GM18867 (cell line): ENCODE results near the gene B4GALNT3.

Source experiments
- ATAC-seq: cut with Tn5 transposase; IDR thresholded peaks from one replicate; pipeline ENCODE4 v1.9.1; 2021; ENCODE audit warnings: mild to moderate bottlenecking, moderate library complexity; ENCODE audit not compliant: unreplicated experiment

B4GALNT3 gene

GRCh38 chr12:536751-537245 is 77.1 kb downstream of the B4GALNT3 start:
- no peak for ATAC-seq

- no peak for ATAC-seq
Observed at GRCh38 chr12:537772-538171, 78.0 kb downstream of the B4GALNT3 start.

- ATAC-seq: no peak
Observed at GRCh38 chr12:538731-539539, 79.2 kb downstream of the B4GALNT3 start.

- no peak for ATAC-seq
Observed at GRCh38 chr12:539540-540310, 80.0 kb downstream of the B4GALNT3 start.

GRCh38 chr12:541676-542324 is 82.1 kb downstream of the B4GALNT3 start:
- ATAC-seq: no peak

GRCh38 chr12:542395-543113 is 82.8 kb downstream of the B4GALNT3 start:
- no peak for ATAC-seq

GRCh38 chr12:543114-543451 is 83.3 kb downstream of the B4GALNT3 start:
- no peak for ATAC-seq

GRCh38 chr12:544142-544541 is 84.4 kb downstream of the B4GALNT3 start:
- ATAC-seq: no peak

GRCh38 chr12:544941-545635 is 85.3 kb downstream of the B4GALNT3 start:
- ATAC-seq: no peak

- no peak for ATAC-seq
Observed at GRCh38 chr12:545835-546234, 86.1 kb downstream of the B4GALNT3 start.

GRCh38 chr12:546265-546919 is 86.7 kb downstream of the B4GALNT3 start:
- no peak for ATAC-seq

- no peak for ATAC-seq
Observed at GRCh38 chr12:546920-547845, 87.4 kb downstream of the B4GALNT3 start.

GRCh38 chr12:547883-548470 is 88.2 kb downstream of the B4GALNT3 start:
- no peak for ATAC-seq

- no peak for ATAC-seq
Observed at GRCh38 chr12:549476-550082, 89.8 kb downstream of the B4GALNT3 start.

GRCh38 chr12:550473-551260 is 90.9 kb downstream of the B4GALNT3 start:
- no peak for ATAC-seq

- no peak for ATAC-seq
Observed at GRCh38 chr12:552466-552865, 92.7 kb downstream of the B4GALNT3 start.
